HL-60/S4 treated with phorbol 12-myristate 13-acetate at 8.2 ng/mL for 4 days and 3 days (cell line): ENCODE data around the gene ERCC6.

Experiments used
- in situ Hi-C: fragments of 300-500 bp; cut with MboI; formaldehyde crosslinking; loops from 2 replicates; pipeline ENCODE4 v1.15.0; 2022; ENCODE audit warnings: low sequenced_read_pairs

ERCC6 gene

DNA sequence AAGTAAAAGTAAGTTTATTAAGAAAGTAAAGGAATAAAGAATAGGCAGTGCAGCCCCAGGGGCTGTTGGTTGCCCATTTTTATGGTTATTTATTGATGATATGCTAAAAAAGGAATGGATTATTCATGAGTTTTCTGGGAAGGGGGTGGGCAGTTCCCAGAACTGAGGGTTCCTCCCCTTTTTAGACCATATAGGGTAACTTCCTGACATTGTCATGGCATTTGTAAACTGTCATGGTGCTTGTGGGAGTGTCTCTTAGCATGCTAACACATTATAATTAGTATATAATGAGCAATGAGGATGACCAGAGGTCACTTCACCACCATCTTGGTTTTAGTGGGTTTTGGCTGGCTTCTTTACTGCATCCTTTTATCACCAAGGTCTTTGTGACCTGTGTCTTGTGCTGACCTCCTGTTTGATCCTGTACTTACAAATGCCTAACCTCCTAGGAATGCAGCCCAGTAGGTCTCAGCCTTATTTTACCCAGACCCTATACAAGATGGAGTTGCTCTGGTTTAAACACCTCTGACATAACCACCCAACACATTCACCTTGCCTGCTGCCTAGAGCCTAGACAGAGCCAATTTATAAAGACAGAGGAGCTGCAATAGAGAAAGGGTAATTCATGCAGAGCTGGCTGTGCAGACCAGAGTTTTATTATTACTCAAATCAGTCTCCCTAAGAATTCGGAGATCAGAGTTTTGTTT lies 10.9 kb upstream of the ERCC6 start:
- in situ Hi-C loops = no loop called here

DNA sequence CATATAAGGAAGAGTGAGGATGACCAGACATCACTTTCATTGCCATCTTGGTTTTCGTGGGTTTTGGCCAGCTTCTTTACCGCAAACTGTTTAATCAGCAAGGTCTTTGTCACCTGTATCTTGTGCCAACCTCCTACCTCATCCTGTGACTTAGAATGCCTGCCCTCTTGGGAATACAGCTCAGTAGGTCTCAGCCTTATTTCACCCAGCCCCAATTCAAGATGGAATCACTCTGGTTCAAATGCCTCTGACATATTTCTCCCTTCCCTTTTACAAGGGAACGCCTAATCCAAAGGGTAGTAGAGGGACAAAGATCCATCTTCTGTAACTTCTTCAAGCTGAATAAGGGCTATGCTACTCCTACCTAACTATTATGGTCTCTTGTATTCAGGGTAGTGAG lies 4.7 kb upstream of the ERCC6 start:
- in situ Hi-C loops = no loop called here

DNA sequence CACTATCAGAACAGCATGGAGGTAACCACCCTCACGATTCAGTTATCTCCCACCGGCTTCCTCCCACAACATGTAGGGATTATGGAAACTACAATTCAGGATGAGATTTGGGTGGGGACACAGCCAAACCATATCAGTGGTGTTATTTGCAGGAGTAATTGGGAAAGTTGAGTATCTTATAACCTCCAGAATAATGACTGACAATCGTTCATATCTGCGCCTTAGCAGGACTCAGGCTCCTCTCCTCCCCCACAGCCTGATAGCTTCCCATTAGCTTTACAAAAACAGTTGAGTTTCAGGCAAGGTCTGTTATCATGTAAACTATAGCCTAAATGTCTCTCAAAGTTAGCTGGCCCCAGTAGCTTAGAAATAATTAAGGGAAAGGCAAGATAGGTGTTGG lies 3.4 kb upstream of the ERCC6 start:
- in situ Hi-C loops = no loop called here

DNA sequence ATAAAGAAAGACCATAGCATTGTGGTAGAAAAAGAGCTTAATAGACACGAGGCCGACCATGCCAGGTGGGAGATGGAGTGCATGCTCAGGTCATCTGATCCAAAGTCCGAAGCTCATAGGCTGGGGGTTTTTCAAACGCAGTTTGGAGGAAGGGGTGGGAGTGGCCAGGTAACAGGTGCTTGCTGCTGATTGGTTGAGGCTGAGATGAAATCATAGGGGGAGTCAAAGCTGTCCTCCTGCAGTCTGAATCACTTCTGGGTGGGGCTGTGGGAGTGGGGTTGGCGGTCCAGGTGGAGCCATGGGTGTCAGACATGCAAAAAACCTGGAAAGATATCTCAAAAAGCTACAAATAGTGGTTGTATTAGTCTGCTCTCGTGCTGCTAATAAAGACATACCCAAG lies 2.8 kb upstream of the ERCC6 start:
- in situ Hi-C loops = no loop called here

DNA sequence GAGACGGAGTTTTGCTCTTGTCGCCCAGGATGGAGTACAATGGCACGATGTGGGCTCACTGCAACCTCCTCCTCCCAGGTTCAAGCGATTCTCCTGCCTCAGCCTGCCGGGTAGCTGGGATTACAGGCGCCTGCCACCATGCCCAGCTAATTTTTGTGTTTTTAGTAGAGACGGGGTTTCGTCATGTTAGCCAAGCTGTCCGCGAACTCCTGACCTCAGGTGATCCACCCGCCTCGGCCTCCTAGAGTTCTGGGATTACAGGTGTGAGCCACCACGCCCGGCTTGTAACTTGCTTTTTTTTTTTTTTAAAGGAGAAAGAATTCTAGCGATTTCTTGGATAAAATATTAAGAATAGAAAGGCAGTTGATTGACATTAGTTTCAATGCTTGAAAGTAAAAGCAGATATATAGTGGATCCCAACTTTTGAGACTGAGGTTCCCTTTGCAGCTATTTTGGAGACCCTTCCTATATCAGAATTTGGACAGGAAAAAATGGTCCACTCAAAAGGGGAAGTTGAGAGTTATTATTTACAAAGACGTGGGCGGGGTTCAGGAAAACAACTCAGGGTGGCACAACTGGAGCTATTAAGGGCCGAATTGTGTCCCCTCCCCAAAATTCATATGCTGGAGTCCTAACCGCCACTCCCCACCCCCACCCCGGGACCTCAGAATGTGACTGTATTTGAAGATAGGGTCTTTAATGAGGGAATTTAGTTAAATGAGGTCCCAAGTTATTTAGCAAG lies 1.3 kb upstream of the ERCC6 start:
- in situ Hi-C loops = no loop called here

DNA sequence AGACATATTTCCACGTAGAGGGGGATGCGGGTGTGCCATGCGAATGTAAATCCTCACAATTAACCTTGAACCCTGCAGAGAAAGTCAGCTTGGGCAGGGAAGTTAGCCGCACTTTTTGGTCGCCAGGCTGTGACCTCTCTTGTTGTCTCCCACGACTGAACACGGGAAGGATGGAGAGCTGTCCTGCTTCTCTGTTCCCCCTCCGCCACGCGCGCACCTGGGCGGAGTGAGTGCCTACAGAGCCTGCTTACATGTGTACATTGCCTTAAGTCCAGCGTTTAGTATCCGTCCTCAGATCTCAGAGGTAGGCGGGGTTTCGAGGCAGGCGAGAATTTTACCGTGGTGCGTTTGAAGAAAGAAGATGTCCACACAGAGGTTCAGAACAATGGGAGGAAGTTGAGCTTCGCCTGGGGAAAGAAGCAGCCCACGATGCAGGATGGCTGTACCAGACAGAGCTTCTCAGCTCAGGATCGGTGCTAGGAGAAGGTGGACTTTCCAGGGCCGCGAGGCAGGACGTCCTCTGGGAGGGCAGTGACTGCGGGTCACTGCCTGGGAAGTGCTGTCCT lies 482 bp upstream of the ERCC6 start:
- in situ Hi-C loops = no loop called here

DNA sequence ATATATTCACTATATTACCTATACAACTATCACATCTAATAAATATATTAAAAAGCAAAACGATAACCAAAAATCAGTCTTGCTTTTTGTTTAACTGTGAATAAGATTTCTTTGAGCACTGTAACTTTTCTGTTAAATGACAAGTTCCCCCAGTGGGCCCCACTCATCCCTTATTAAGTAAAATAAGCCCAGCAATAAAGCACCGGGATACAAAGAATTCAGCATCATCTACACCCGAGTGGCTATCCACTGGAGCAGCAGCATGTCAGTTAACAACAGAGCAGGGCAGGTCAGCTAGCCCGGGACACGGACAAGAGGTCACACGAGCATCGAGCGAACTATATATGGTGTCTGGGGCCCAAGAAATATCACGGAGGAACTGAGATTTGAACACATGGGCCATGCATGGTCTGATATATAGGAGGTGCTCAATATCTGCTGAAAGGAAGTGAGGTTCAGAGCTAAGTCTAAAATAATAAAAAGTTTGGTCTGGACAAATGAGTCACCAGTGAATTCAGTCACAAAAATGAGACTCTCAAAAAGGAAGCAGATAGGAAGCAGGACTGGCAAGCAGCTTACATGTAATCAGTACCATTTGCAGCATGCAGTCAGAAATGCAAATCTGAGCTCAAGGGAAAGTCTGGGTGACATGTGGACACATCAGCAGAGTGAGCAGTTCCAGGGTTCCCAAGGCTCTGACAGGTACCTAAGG lies 4.1 kb downstream of the ERCC6 start:
- in situ Hi-C loops = no loop called here

DNA sequence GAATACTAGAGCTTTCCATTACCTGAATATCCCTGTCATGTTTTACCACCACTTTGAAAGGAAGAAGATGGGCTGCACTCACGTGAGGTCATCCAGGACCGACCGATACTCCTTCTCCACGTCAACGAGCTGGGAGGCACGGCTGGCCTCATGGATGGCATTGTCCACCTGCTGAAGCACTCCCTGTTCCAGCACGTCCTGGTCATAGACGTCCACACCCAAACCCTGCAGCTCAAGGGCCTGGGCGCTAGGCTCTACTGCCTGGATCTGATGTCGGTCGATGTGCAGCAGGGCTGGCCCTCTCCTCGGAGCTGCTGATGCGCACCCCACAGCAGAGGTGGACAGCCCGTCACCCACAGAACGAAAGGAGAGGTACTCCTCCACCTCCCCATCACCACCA lies 6.5 kb downstream of the ERCC6 start:
- in situ Hi-C loops = no loop called here

DNA sequence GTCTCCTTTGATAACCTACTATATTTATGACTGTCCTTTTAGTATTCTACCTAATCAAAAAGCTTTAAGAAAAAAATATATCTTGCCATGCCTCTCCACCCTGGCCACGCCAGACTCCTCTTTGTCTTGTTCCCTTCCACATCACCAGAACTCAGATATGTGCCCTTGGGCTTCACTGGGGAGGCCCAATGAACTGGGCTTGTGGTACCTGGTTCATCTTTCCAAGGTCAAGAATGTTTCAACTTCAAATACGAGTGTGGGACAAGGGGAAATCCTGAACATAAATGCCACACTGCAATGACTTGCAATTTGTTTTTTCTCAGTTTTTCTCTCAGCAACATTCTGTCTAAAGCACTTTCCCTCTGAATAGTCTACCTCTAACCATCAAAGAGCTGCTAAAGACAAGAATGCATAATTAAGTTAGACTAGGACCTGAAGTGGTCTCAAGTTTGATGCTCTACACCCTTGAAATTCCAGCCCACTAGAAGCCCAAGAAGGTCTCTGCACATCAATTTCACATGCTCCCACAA lies 9.9 kb downstream of the ERCC6 start:
- in situ Hi-C loops = no loop called here

DNA sequence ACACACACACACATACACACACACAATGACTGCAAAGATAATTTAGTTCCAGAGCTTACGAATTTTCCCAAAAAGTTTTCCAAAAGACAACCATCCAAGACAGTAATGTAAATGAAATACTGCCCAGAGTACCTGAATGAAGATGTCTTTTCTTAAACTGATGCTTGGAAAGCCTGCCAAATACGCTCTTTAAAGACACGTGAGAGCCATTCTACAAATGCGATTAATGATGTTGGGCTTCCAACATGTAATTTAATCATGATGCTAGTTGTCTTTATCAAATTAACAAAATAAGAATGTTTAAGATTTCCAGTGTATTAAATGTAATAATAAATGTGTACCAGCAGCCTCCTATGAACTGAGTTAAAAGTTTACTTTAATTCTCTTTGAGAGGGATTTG lies 11.1 kb downstream of the ERCC6 start:
- in situ Hi-C loops = no loop called here

DNA sequence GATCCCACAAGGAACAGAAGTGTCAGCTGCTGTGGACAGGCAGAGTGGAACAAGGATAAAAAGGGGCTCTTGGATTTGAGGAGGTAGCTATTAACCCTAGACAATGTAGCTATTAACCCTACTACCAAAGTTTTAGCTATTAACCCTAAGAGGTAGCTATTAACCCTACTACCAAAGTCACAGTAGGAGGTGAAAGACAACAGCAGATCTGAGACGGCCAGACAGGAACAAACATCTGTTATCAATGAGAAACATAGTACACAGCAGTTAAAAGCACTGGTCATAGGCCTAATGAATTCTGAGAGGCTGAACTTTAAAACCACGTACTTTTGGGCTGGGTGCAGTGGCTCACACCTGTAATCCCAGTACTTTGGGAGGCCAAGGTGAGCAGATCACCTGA lies 11.9 kb downstream of the ERCC6 start:
- in situ Hi-C loops = no loop called here

DNA sequence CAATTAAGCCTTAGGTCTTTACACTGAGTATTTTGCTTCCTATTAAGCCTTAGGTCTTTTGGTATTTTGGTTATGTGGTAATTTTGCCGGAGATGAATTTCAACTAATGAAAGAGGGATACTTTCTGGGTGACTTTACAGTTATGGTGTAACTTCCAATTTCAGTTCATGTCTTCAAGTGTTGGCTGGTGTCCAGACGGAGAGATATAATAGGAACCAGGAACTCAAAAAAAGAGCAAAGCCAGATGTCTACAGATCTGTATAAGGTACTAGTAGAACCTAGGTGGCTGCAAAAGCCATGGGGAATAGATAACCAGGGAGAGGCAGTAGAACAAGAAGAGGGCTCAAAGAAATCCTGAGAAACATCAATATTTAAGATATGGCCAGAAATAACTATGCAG lies 12.3 kb downstream of the ERCC6 start:
- in situ Hi-C loops = no loop called here

DNA sequence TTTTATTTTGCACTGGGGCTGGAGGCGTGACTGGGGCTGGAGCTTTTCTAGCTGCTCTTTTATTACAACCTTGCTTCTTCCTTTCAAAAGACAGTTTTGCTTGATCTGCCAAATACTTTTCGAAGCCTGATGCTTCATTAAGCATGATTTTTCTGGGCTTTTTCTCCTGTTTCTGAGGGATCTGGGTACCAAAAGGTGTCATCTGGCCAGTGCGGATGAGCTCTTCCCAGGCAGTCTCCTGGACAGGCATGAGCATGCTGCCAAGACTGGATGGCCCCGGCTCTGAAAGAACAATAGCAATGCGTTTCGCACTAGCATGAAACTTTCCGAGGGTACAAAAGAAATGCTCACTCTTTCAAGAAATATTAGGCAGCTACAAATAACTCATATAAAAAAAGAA lies 14.4 kb downstream of the ERCC6 start:
- in situ Hi-C loops = loop anchor here (25.0 kb wide), 1 partner anchor 537 kb away; no protein-coding TSS in a partner anchor

DNA sequence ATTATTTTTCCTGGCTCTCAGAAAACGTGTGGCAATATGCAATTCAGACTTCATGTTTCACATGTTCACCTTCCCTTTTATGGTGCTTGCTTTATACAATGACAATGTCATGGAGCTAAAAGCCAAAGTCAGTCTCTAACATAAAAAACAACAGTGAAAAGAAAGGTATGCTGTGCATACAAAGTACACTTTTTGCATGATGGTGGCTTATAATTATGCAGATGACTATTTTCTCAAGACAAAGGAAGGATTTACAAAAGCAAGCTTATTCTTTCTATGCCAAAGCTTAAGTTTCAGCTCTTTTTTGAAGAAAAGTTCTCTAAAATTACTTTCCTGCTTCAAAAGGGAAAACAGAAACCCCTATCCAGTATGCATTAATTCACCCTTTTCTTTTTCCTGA lies 15.6 kb downstream of the ERCC6 start:
- in situ Hi-C loops = loop anchor here (25.0 kb wide), 1 partner anchor 536 kb away; no protein-coding TSS in a partner anchor

DNA sequence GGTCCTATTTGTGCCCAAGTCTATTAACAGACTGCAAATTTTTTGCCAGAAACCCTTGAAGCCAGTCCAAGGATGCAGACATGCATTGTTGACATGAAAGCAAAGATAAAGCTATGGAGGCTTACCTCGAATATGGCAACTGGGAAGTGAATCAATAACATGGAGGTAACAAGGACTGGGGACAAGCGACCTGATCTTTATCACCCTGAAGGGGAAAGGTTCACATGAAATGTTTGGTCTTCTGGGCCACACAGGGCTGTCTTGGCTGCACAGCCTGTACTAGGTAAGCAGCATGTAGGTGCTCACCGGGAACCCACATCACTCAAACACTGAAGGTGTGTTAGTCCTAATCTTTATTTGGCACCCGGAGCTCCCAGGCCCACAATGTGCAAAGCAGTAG lies 17.9 kb downstream of the ERCC6 start:
- in situ Hi-C loops = loop anchor here (25.0 kb wide), 1 partner anchor 534 kb away; no protein-coding TSS in a partner anchor

DNA sequence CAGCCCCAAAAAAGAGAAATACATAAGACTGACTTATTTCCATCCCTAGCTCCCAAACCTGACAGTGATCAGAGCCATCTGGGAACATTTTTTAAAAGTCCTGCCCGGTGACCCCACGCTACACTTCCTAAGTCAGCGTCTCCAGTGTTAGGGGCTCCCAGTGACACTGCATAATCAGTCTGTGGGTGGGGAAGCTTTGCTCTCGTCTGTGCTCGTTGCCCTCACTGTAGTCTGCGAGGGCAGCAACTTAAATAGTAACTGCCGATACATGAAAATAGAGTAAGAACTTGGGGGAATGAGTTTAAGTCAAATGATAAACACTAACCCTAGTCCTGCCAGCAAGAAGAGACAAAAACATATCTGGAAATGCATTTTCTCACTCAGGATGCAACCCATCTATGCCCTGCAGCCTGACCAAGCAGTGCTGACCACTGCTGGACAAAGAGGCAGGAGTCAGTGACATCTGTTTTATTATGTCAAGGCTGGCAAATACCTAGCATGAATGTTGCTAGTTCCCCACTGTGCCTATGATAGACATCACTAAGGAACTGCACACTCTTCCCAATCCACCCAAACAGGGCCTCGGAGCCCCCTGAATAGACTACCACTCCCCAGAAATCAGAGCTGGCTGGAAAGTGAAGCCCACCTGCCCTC lies 18.7 kb downstream of the ERCC6 start:
- in situ Hi-C loops = loop anchor here (25.0 kb wide), 1 partner anchor 533 kb away; no protein-coding TSS in a partner anchor

DNA sequence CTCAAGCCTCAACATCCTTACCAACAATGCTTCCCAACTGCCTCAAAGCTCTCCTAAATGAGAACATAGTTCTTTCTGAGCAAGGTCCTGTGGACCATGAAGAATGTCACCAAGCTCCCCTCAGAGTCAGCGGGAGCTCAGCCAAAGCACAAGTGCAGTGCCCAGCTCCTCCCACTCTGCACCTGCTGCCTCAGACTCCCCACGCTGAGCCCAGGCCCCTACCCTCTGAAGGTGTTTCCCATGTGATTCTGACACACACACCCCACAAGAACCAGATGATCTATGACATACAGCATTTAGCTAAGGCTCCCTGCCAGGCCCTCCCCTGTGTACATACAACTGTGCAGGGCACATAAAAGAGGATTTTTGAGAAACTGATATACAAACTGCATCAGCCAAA lies 19.2 kb downstream of the ERCC6 start:
- in situ Hi-C loops = loop anchor here (25.0 kb wide), 1 partner anchor 532 kb away; no protein-coding TSS in a partner anchor

DNA sequence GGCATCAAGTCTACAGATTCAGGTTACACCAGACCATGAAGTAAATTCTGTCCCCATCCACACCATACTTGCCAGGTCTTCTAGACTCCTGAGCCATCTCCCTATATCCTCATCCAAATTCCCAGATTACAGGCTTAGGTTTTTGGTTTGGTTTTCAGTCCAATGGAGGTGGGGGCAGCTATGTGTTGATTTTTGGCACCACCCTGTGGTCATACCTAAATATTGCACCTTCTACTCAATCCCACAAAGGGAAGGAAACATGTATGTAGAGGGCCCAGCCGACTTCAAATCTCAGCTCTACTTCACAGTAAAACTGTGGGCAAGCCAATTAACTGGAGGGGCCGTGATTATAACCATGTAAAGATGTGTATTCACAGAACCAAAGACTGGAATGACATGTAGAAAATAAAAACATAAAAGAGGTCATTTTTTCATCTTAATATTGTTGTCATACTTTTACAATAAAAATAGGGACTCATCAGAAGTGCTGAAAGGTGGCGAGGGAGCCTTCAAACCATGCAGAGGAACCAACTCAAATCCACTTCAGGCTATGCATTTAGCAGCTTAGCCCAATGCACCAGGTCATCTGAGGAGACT lies 19.8 kb downstream of the ERCC6 start:
- in situ Hi-C loops = loop anchor here (25.0 kb wide), 1 partner anchor 532 kb away; no protein-coding TSS in a partner anchor

DNA sequence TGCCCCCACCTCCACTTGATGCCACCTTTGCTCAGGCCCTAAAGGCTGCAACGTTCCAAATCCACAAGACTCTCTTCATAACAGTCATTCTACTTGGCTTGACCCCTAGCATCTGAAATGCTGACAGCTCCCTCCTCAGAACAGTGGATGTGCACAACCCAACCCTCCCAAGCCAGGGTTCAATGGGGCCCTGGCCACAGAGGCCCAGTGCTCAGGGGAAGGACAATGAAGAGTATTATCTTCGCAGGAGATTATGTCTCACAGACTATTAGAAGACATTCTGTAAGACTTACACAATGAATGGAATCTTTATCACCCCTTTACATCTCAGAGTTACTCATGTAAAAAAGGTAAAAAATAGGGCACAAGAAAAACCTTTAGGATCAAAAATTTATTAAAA lies 20.4 kb downstream of the ERCC6 start:
- in situ Hi-C loops = loop anchor here (25.0 kb wide), 1 partner anchor 531 kb away; no protein-coding TSS in a partner anchor
